DMS53 (cell line): ENCODE measurements around the gene RPS24.
"Not testable (repeated sequence)": the region's sequence is repeated elsewhere in the genome, so short reads cannot be mapped to it uniquely, and the experiment has no call there.

ENCODE experiments used
- DNase-seq: peaks from one replicate; lab custom pipeline; 2025; lab: John Stamatoyannopoulos, UW

The RPS24 gene

DNA sequence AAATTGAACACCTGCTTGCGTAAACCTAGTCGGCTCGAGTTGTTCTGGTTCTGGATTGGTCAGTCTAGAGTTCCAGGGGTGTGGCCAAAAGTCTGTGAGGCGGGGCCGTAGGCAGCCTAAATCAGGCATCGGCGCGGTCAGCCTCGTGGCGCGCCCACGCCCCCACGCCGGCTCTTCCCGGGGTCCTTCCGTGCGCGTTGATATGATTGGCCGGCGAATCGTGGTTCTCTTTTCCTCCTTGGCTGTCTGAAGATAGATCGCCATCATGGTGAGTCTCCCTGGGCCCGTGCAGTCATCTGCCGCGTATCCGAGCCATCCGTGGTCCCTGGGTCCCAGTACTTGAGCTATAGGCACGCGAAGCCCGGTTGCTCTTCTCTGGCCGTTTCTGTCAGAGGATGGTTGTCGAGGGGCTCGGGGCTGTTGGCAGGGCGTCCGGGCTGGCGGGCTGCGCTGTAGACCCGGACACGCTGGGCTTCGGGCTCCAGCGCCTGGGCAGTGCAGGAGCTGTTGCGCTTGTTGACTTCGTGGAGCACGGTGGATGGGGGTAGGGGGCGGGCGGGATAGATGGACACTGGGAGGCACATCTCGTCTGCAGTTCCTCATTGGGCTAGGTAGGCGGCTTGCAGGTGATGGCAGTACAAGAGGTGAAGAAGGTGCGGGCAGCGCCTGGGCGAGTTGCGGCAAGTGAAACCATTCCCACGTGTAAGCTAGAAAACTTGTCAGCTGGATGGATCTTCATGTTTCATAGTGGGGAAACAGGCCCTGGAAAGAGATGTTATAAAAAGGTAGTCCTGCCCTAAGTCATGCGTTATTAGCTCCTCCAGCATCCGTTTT, at the start of gene RPS24:
Gene RPS24 (plus strand): TSS at position 227 of the 834 bp plus-strand sequence. CDS start 39 bp downstream, at position 266.
- DNase-seq: peak; percentile 99

DNA sequence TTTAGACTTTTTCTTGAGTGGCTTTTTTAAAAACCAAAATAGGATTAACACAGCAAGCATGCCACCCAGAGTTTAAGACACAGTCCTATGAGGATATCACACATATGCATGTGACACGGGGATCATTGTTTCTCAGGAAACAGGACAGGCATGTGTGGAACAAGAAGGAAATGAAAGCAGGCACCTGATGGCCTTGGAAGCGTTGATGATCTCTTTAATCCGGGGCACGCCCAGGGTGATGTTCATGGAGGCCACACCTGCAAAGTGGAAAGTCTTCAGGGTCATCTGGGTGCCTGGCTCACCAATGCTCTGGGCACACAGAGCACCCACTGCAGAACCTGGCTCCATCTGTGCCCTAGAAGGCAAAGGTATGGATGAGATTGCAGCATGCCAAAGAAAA, 48.7 kb upstream of the RPS24 start:
- DNase-seq: no peak

DNA sequence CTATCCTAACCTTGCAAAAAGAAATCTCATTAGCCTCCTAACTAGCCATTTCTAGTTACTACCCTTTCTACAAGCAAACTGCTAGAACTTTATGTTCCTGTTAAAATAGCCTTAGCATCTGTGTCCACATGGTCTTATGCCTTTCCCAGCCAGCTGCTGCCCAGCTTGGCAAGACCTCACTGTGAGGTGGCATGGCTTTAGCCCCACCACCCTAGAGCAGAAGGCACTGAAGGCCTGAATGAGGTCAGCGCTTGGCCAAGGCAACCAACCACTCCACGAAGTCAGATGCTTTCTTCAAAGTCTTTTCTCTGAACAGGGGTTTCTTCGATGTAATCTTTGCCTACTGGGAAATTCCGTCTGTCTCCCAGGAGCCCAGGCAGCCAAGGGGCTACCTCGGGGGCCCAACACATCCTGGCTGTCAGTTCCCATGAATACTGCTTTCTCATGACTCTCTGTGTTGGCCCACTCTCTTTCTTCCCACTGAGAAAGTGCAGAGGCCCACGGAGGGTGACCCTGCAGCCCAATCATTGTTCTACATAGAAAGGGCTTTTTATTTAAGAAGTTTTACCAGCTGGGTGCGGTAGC, 45.9 kb upstream of the RPS24 start:
- no peak for DNase-seq

DNA sequence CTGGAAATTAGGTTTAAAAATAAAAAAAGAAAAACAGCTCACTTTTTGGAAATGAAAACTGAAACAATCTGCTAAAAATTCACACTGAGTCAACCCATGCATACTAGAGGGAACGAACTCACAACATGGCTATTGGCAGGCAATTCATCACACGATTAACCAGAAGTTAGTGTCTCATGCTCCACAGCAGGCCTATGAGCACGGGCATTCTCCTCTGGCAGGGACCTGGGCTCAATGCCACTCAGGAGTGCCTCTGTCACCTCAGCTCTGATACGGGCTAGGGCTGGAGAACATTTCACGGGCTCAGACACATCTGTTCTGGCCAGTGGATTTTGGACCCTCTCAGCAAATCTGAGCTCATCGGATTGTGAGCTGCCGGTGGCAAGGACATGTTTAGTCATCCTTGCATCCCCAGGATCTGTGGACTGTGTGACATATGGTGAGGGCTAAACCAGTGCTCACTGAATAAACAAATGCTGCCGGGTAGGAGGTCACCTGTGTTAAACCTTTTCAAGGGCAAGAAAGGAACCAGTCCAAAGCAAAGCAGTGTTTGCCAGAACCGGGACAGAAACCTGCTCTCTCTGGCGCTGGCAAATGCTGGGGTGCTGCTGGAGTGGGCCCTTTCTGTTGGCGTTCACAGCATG, 44.5 kb upstream of the RPS24 start:
- peak; percentile 53 for DNase-seq

DNA sequence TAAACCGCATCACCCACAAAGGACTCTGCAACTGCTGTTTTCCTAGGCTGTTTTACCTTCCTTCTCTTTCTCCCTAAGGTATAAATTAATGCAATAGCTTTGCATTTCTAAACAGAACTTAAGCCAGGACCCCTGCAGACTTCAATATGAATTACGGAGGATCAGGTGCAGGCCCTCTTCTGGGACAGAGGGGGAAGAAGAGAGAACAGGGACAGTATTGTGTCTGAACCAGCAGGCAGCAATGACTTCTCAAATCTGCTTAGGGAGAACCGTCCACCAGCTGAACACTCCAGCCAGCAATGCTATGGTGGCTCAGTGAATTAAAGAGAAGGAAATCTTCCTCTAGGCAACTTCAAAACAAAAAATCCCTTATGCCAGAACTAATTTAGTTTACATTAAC, 40.0 kb upstream of the RPS24 start:
- no peak for DNase-seq

DNA sequence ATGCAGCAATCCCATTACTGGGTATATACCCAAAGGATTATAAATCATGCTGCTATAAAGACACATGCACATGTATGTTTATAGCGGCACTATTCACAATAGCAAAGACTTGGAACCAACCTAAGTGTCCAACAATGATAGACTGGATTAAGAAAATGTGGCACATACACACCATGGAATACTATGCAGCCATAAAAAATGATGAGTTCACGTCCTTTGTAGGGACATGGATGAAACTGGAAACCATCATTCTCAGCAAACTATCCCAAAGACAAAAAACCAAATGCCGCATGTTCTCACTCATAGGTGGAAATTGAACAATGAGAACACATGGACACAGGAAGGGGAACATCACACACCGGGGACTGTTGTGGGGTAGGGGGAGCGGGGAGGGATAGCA, 34.9 kb upstream of the RPS24 start:
- DNase-seq: not testable (repeated sequence)

DNA sequence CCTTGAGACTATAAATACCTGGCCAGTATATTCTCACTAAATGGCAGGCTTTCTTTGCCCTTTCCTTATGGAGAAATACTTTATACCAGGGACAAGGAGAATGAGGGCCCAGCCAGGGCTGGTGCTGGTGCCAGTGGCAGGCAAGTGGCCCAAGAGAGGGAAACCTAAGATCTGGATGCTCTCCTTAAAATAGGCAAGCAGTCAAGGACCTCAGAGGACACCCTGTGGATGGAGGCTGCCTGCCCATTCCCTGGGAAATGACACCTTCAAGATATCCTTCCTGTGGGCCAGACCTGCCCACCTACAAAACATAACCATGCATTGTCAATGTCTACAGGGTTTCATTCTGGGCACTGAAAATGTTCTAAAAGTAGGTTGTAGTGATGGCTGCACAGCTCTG, 33.5 kb upstream of the RPS24 start:
- no peak for DNase-seq

DNA sequence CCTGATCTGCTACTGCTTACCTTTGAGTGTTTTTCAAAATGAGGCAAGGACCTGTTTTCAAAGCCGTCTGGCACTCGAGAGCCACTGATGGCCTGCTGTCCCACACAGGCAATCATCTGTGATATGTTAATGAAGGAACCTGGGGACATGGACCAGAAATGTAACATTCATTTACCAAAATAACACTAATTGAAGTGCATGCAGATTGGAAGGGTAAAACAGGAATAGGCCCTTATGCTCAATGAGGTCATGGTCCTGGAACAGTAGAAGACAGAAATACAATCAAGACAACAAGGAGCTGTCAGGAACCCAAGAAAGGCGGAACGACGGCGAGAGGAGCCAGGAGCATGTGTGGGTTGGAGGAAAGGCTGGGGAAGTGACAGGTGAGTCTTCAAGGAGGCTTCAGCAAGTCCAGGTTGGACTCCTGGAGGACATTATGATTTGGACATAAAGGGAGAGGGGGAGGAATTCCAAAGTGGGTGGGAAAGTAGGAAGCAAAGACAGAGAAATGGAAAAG, 32.6 kb upstream of the RPS24 start:
- no peak for DNase-seq

DNA sequence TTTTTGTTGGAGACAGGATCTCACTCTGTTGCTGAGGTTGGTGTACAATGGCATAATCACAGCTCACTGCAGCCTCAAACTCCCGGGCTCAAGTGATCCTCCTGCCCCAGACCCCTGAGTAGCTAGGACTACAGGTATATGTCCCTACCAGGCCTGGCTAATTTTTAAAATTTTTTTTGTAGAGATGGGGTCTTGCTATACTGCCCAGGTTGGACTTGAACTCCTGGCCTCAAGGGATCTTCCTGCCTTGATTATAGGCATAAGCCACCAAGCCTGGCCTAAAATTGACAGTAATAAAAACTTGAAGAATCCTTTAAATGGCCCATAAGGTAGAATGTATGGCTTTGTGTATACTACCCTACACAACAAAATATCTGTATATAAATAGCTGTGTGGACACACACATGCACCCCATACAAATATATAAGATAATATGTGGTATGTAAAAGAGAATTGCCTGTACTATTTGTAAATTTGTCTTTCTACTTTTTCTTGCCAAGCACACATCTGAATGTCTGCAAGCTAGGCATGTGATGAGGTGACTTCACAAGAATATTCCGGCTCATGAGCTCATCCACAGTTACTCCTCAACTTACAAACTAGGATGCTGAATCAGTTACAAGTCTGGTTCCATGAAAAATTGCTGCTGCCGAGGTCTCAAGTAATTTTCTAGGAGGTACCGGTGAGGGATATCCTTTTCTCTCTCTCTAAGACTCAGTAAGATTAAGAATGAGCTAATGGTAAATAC, 30.9 kb upstream of the RPS24 start:
- no peak for DNase-seq

DNA sequence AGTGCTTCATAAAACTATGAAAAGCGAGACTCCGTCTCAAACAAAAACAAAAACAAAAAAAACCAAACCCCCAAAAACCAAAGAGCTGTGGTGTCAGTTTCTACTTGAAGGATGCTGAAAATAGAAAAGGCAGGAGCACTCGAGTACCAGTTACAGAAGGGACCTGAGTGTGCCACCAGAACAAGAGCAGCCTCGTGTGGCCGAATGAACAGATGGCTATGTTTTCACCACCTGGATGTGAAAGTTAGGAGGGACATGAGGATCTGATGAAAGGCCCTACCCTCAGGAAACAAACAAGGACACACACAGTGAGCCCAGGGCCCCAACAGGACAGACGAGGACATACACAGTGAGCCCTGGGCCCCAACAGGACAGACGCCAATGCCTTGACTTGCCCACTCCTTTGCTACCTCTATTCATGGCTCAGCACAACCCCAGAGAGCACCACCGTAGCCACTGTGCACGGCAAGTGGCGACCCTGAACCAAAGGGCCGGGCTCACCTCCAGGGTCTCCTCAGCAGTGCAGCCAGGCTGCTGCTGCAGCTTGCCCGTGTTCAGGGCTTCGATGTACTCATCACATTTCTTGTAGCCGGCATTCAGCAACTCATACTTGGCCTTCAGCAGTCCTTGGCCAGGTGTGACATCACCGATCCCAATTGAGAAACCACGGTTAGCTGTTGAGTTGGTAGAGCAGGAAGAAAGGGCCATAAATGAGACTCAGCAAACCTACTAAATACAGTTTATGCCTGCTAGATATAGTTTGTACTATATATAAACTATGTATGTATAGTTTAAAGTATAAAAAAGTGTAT, 29.2 kb upstream of the RPS24 start:
- DNase-seq: no peak

DNA sequence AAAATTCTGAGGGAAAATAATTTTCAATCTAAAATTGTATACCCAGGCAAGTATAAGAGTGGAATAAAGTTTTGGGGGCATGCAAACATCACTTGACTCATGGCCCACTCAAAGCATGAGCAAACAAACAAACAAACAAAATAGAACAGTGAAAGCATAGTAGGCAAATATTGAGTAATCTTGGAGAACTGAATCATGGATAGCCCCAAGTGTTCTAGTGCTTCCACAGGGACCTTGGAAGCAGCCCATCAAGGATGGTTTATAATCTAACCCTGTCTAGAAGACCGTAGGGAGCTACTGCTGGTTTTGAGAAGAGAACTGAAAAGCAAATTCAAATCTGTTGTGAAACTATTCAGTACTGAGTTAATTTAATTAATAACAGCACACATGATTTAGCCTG, 26.5 kb upstream of the RPS24 start:
- DNase-seq: no peak

DNA sequence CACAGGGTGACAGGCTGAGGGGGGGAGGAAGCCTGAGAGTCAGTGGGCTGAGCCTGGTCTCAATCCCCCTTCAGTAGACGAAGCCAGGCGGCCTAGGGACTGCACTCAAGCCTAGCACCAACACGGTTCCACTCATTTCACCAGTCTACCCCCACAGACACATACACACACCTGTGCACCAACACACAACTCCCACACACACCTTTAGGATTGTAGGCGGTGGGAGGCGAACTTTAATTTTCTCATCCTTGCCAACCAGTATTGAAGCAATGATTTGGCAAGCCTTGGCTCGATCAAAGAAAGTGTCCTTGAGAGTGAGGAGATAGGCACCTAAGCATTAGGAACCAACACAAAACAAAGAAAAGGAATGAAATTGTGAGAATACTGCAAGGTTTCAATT, 24.0 kb upstream of the RPS24 start:
- DNase-seq: no peak

DNA sequence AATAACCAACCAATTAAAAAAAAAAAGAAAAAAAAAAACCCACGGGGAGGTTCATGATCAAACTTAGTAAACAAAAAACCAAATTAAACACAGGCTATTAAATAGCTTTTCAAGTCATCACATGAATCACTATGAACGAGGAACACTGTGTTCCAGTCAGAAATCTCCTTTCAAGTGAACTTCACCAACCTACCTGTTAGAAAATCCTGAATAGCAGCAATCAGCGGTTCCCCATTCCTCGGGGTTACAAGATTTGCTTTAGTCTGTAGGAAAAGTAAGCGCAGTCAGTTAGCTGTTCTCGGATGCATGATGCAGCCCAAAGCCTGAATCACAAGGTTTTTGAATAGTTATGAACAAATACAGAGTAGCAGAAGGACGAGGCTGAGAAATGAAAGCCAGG, 23.4 kb upstream of the RPS24 start:
- no peak for DNase-seq

DNA sequence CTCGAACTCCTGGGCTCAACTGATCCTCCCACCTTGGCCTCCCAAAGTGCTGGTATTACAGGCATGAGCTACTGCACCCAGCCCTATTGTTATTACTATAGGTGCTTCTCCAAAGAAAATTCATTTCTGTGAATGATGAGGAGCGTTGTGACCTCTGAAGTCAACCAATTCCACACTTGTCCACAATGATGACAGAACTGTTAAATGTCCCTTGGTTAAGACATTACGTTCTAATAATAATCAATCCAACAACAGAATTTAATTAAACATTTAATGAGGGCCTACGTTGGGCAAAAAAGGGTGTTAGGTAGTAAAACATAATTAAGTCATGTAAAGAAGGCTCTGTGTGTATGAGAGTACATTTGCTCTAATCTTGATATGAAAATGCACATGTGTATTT, 22.6 kb upstream of the RPS24 start:
- no peak for DNase-seq

DNA sequence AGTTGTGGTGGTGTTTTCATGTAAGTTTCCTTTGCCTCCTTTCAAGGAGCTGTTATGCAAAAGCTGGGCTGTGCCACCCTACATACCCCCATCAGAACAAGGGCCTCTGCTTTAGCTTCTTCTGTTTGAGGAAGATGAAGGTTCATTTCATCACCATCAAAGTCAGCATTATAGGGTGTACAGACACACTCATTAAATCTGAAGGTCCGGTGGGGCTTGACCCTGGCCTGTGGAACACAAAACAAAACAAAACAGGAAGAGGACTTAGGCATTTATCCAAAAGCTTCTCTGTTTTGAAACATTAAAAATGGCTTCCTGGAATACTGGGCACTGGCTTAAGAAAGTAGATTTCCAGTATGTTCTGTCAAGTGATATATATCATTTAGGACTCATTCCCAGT, 20.1 kb upstream of the RPS24 start:
- DNase-seq: no peak

DNA sequence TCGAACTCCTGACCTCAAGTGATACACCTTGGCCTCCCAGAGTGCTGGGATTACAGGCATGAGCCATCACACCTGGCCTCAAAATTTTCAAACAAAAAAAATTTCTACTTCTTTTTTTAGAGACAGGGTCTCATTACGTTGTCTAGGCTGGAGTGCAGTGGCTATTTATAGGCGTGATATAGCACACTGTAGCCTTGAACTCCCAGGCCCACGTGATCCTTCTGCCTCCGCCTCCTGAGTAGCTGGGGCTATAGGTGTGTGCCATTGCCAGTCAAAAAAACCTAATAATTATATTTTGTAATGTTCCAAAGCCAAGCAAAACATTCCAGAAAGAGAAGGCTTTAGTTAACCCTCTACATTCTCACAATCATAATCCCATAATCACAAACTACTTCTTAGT, 18.1 kb upstream of the RPS24 start:
- no peak for DNase-seq

DNA sequence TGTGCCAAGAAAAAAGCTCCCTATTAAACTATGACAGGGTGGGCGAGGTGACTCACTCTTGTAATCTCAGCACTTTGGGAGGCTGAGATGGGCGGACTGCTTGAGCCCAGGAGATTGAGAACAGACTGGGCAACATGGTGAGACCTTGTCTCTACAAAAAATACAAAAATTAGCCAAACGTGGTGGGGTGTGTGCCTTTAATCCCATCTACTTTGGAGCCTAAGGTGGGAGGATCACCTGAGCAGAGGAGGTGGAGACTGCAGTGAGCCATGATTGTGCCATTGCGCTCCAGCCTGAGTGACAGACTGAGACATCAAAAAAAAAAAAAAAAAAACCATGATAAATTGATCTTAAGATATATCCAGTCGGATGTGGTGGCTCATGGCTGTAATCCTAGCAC, 15.8 kb upstream of the RPS24 start:
- DNase-seq: no peak

DNA sequence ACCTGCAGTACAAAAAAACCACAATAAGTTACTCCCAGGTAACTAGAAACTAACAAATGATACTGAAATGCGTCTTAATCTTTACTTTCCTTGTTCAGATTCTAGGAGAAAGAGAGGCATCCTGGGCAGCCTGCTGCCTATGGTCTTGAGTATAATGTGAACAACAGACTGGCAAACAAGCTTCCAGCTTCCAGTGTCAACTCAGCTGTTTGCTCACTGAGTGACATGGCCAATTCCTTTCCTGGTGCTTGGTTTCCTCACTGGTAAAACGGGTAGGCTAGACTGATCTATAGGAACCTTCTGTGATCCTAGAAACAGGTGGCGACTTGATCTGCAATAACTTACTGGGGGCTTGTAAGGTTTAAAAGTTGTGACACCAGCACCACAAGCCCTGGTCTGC, 14.4 kb upstream of the RPS24 start:
- no peak for DNase-seq

DNA sequence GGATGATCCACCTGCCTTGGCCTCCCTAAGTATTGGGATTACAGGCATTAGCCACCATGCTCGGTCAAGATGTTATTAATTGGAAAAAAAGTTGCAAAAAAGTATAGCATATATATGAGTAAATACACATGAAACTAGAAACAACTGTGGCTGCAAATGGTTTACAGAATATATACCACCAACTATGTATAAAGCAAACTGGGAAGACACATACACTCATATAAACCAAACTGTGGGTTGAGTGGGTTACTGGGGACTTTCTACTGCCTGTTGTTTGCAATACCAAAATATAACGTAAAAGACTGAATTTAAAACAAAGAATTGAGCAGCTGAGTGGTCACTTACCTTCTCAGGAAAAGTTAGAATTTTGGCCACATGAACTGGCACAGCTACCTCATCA, 12.5 kb upstream of the RPS24 start:
- DNase-seq: no peak

DNA sequence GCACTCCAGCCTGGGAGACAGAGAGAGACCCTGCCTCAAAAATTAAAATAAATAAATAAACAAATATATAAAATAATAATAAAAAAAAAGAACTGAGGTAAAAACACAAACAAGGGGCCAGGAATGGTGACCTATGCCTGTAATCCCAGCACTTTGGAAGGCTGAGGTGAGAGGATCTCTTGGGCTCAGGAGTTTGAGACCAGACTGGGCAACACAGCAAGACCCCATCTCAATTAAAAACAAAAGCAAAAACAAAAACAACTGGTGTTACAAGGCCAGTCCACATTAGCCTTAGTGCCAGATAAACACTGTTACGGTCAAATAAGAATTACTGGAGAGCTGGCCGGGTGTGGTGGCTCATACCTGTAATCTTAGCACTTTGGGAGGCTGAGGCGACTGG, 9.9 kb upstream of the RPS24 start:
- DNase-seq: no peak

DNA sequence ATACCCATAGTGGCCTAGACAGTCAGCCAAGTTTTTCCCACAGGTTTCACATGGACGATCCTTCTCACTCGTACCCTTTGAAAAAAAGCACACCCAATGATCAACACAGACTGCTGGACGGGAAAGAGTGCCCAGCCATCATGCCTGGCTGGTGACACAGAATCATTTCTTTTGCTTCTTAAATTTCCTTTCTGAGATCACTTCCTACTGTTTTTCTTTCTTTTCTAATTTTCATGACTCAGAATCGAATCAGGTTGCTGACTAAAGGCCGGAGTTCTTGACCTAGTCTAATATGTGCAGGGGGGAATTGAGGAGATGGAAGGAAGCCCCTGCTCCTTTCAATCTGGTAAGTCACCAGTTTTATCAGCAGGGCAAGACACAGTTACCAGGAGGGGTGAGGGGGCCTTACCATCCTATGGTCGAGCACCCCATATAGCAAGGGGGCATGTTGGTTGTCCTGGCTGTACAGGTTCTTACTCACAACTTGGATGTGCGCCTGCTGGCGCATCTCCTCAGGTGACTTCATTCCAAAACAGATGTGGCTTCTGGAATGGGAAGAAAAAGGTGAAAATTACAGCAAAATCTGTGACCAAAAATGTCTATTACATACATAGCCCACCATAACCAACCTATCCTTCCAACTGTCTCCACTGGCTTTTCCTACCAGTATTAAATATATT, 7.8 kb upstream of the RPS24 start:
- no peak for DNase-seq
